ENCODE data around the gene PAPPA.

Gene PAPPA

GRCh38 chr9:116394894-116395698 is 241.5 kb downstream of the PAPPA start:
- no peaks in the 10 kb centered on the region for H3K27me3 ChIP-seq (ENCODE audit: control insufficient read depth in 1 of 2, insufficient read depth in 2 of 2, low read length in 2 of 2)
- H3K27ac ChIP-seq (ENCODE audit: low read length) = no peak overlapping the region
- no peaks in the 10 kb centered on the region for H3K9me3 ChIP-seq (ENCODE audit: control insufficient read depth in 2 of 2, low read length in 2 of 2)
- no peaks in the 10 kb centered on the region for H3K4me1 ChIP-seq (ENCODE audit: control insufficient read depth, insufficient read depth, low read length)
- no peak overlapping the region for H3K4me3 ChIP-seq (ENCODE audit: low read length in 2 of 2)
- no peak overlapping the region for H3K9ac ChIP-seq (ENCODE audit: low read length in 2 of 2)
- peaks cover 0 to 12% of the 10 kb centered on the region in 2 donors for H3K36me3 ChIP-seq (ENCODE audit: control insufficient read depth in 2 of 2, insufficient read depth in 2 of 2, low read length in 2 of 2)

- Histone ChIP-seq H3K27ac (ENCODE audit: low read length) (no peak overlapping the region), H3K36me3 (ENCODE audit: control insufficient read depth in 2 of 2, insufficient read depth in 2 of 2, low read length in 2 of 2) (peaks cover 0 to 12% of the 10 kb centered on the region in 2 donors), H3K9ac (ENCODE audit: low read length in 2 of 2) (no peak overlapping the region), H3K27me3 (ENCODE audit: control insufficient read depth in 1 of 2, insufficient read depth in 2 of 2, low read length in 2 of 2) (no peaks in the 10 kb centered on the region), H3K4me1 (ENCODE audit: control insufficient read depth, insufficient read depth, low read length) (no peaks in the 10 kb centered on the region), H3K4me3 (ENCODE audit: low read length in 2 of 2) (no peak overlapping the region), H3K9me3 (ENCODE audit: control insufficient read depth in 2 of 2, low read length in 2 of 2) (no peaks in the 10 kb centered on the region)
These were observed 242.1 kb downstream of the PAPPA start for GRCh38 chr9:116395699-116396037.

GRCh38 chr9:116403171-116403570 is 249.6 kb downstream of the PAPPA start:
- Histone ChIP-seq H3K36me3 (ENCODE audit: control insufficient read depth in 2 of 2, insufficient read depth in 2 of 2, low read length in 2 of 2) (no peaks in the 10 kb centered on the region), H3K27me3 (ENCODE audit: control insufficient read depth in 1 of 2, insufficient read depth in 2 of 2, low read length in 2 of 2) (no peaks in the 10 kb centered on the region), H3K4me1 (ENCODE audit: control insufficient read depth, insufficient read depth, low read length) (no peaks in the 10 kb centered on the region), H3K27ac (ENCODE audit: low read length) (no peak overlapping the region), H3K4me3 (ENCODE audit: low read length in 2 of 2) (no peak overlapping the region), H3K9ac (ENCODE audit: low read length in 2 of 2) (no peak overlapping the region), H3K9me3 (ENCODE audit: control insufficient read depth in 2 of 2, low read length in 2 of 2) (no peaks in the 10 kb centered on the region)

GRCh38 chr9:116404228-116404627 is 250.6 kb downstream of the PAPPA start:
- H3K27me3 ChIP-seq (ENCODE audit: control insufficient read depth in 1 of 2, insufficient read depth in 2 of 2, low read length in 2 of 2) = no peaks in the 10 kb centered on the region
- H3K4me3 ChIP-seq (ENCODE audit: low read length in 2 of 2) = no peak overlapping the region
- H3K36me3 ChIP-seq (ENCODE audit: control insufficient read depth in 2 of 2, insufficient read depth in 2 of 2, low read length in 2 of 2) = no peaks in the 10 kb centered on the region
- H3K9ac ChIP-seq (ENCODE audit: low read length in 2 of 2) = no peak overlapping the region
- no peaks in the 10 kb centered on the region for H3K9me3 ChIP-seq (ENCODE audit: control insufficient read depth in 2 of 2, low read length in 2 of 2)
- H3K27ac ChIP-seq (ENCODE audit: low read length) = no peak overlapping the region
- no peaks in the 10 kb centered on the region for H3K4me1 ChIP-seq (ENCODE audit: control insufficient read depth, insufficient read depth, low read length)

- Histone ChIP-seq H3K4me1 (ENCODE audit: control insufficient read depth, insufficient read depth, low read length) (no peaks in the 10 kb centered on the region), H3K4me3 (ENCODE audit: low read length in 2 of 2) (no peak overlapping the region), H3K9ac (ENCODE audit: low read length in 2 of 2) (no peak overlapping the region), H3K9me3 (ENCODE audit: control insufficient read depth in 2 of 2, low read length in 2 of 2) (no peaks in the 10 kb centered on the region), H3K36me3 (ENCODE audit: control insufficient read depth in 2 of 2, insufficient read depth in 2 of 2, low read length in 2 of 2) (no peaks in the 10 kb centered on the region), H3K27me3 (ENCODE audit: control insufficient read depth in 1 of 2, insufficient read depth in 2 of 2, low read length in 2 of 2) (no peaks in the 10 kb centered on the region), H3K27ac (ENCODE audit: low read length) (no peak overlapping the region)
These were observed 251.7 kb downstream of the PAPPA start for GRCh38 chr9:116405321-116405720.

- no peaks in the 10 kb centered on the region for H3K36me3 ChIP-seq (ENCODE audit: control insufficient read depth in 2 of 2, insufficient read depth in 2 of 2, low read length in 2 of 2)
- H3K4me1 ChIP-seq (ENCODE audit: control insufficient read depth, insufficient read depth, low read length) = no peaks in the 10 kb centered on the region
- no peaks in the 10 kb centered on the region for H3K9me3 ChIP-seq (ENCODE audit: control insufficient read depth in 2 of 2, low read length in 2 of 2)
- H3K27me3 ChIP-seq (ENCODE audit: control insufficient read depth in 1 of 2, insufficient read depth in 2 of 2, low read length in 2 of 2) = no peaks in the 10 kb centered on the region
- H3K27ac ChIP-seq (ENCODE audit: low read length) = no peak overlapping the region
- no peak overlapping the region for H3K9ac ChIP-seq (ENCODE audit: low read length in 2 of 2)
- H3K4me3 ChIP-seq (ENCODE audit: low read length in 2 of 2) = no peak overlapping the region
These were observed 252.9 kb downstream of the PAPPA start for GRCh38 chr9:116406469-116406868.

GRCh38 chr9:116409129-116409528 is 255.5 kb downstream of the PAPPA start:
- no peak overlapping the region for H3K27ac ChIP-seq (ENCODE audit: low read length)
- H3K27me3 ChIP-seq (ENCODE audit: control insufficient read depth in 1 of 2, insufficient read depth in 2 of 2, low read length in 2 of 2) = no peaks in the 10 kb centered on the region
- no peaks in the 10 kb centered on the region for H3K36me3 ChIP-seq (ENCODE audit: control insufficient read depth in 2 of 2, insufficient read depth in 2 of 2, low read length in 2 of 2)
- no peaks in the 10 kb centered on the region for H3K9me3 ChIP-seq (ENCODE audit: control insufficient read depth in 2 of 2, low read length in 2 of 2)
- H3K4me1 ChIP-seq (ENCODE audit: control insufficient read depth, insufficient read depth, low read length) = no peaks in the 10 kb centered on the region
- no peak overlapping the region for H3K9ac ChIP-seq (ENCODE audit: low read length in 2 of 2)
- H3K4me3 ChIP-seq (ENCODE audit: low read length in 2 of 2) = no peak overlapping the region

- no peaks in the 10 kb centered on the region for H3K36me3 ChIP-seq (ENCODE audit: control insufficient read depth in 2 of 2, insufficient read depth in 2 of 2, low read length in 2 of 2)
- no peak overlapping the region for H3K9ac ChIP-seq (ENCODE audit: low read length in 2 of 2)
- no peaks in the 10 kb centered on the region for H3K4me1 ChIP-seq (ENCODE audit: control insufficient read depth, insufficient read depth, low read length)
- H3K27me3 ChIP-seq (ENCODE audit: control insufficient read depth in 1 of 2, insufficient read depth in 2 of 2, low read length in 2 of 2) = no peaks in the 10 kb centered on the region
- H3K27ac ChIP-seq (ENCODE audit: low read length) = no peak overlapping the region
- no peaks in the 10 kb centered on the region for H3K9me3 ChIP-seq (ENCODE audit: control insufficient read depth in 2 of 2, low read length in 2 of 2)
- H3K4me3 ChIP-seq (ENCODE audit: low read length in 2 of 2) = no peak overlapping the region
These were observed 256.0 kb downstream of the PAPPA start for GRCh38 chr9:116409638-116410037.

GRCh38 chr9:116411506-116411905 is 257.9 kb downstream of the PAPPA start:
- Histone ChIP-seq H3K36me3 (ENCODE audit: control insufficient read depth in 2 of 2, insufficient read depth in 2 of 2, low read length in 2 of 2) (no peaks in the 10 kb centered on the region), H3K4me3 (ENCODE audit: low read length in 2 of 2) (no peak overlapping the region), H3K27me3 (ENCODE audit: control insufficient read depth in 1 of 2, insufficient read depth in 2 of 2, low read length in 2 of 2) (no peaks in the 10 kb centered on the region), H3K27ac (ENCODE audit: low read length) (no peak overlapping the region), H3K9ac (ENCODE audit: low read length in 2 of 2) (no peak overlapping the region), H3K4me1 (ENCODE audit: control insufficient read depth, insufficient read depth, low read length) (no peaks in the 10 kb centered on the region), H3K9me3 (ENCODE audit: control insufficient read depth in 2 of 2, low read length in 2 of 2) (no peaks in the 10 kb centered on the region)

- Histone ChIP-seq H3K9me3 (ENCODE audit: control insufficient read depth in 2 of 2, low read length in 2 of 2) (no peaks in the 10 kb centered on the region), H3K4me1 (ENCODE audit: control insufficient read depth, insufficient read depth, low read length) (no peaks in the 10 kb centered on the region), H3K36me3 (ENCODE audit: control insufficient read depth in 2 of 2, insufficient read depth in 2 of 2, low read length in 2 of 2) (no peaks in the 10 kb centered on the region), H3K4me3 (ENCODE audit: low read length in 2 of 2) (no peak overlapping the region), H3K9ac (ENCODE audit: low read length in 2 of 2) (no peak overlapping the region), H3K27ac (ENCODE audit: low read length) (no peak overlapping the region), H3K27me3 (ENCODE audit: control insufficient read depth in 1 of 2, insufficient read depth in 2 of 2, low read length in 2 of 2) (no peaks in the 10 kb centered on the region)
These were observed 260.8 kb downstream of the PAPPA start for GRCh38 chr9:116414374-116414773.

- no peak overlapping the region for H3K4me3 ChIP-seq (ENCODE audit: low read length in 2 of 2)
- H3K27me3 ChIP-seq (ENCODE audit: control insufficient read depth in 1 of 2, insufficient read depth in 2 of 2, low read length in 2 of 2) = no peaks in the 10 kb centered on the region
- H3K4me1 ChIP-seq (ENCODE audit: control insufficient read depth, insufficient read depth, low read length) = no peaks in the 10 kb centered on the region
- H3K36me3 ChIP-seq (ENCODE audit: control insufficient read depth in 2 of 2, insufficient read depth in 2 of 2, low read length in 2 of 2) = no peaks in the 10 kb centered on the region
- no peak overlapping the region for H3K9ac ChIP-seq (ENCODE audit: low read length in 2 of 2)
- no peaks in the 10 kb centered on the region for H3K9me3 ChIP-seq (ENCODE audit: control insufficient read depth in 2 of 2, low read length in 2 of 2)
- H3K27ac ChIP-seq (ENCODE audit: low read length) = no peak overlapping the region
These were observed 262.8 kb downstream of the PAPPA start for GRCh38 chr9:116416421-116416820.

Data from stomach smooth muscle (tissue), 2 donors.